Measurements from ENCODE around the gene PLAU.

Gene PLAU

GRCh38 chr10:73910764-73911552, at the start of gene PLAU:
Gene PLAU (plus strand): TSS chr10:73911132. CDS start chr10:73911556, 424 bp downstream.
- peak; percentile 43 for DNase-seq

- no peak for DNase-seq
These were observed 48.9 kb upstream of the PLAU start for GRCh38 chr10:73862011-73862410.

DNA sequence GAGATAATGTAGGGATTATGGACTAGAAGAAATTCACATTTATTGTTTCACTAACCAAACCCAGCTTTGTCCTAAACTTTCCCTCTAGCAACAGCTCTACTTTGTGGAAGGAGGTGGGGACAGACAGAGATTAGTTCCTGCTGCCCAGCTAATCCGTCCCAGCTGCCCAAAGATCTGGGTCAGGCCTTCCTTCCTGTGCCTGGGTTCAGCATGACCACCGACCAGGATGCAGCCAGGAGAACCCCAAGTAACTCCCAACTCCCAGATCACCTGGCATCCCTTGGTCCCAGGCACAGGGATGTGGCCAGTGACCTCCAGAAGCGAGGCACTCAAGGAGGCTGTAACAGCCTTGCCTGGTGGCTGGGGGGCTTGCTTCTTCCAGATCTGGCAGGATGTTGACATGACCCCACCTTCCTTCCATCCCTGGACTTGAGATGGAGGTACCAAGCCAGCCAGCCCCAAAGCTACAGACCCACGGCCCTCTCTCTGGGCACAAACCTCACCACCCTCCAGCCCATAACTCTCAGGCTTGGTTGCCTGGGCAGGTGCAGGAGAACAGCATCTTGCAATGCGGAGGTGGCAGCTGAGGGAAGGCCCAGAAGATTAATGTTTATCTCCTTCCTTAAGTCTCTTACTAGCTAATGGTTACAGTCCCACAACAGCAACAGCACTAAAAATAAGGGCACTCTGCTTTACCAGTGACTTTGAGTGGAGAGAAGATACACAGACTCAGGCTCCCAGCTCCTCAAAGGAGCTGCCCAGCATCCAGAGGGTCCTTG, 47.7 kb upstream of the PLAU start:
- no peak for DNase-seq

GRCh38 chr10:73864229-73864628, 46.7 kb upstream of the PLAU start:
- DNase-seq = no peak

- DNase-seq = no peak
These were observed 45.8 kb upstream of the PLAU start for GRCh38 chr10:73865107-73865458.

DNA sequence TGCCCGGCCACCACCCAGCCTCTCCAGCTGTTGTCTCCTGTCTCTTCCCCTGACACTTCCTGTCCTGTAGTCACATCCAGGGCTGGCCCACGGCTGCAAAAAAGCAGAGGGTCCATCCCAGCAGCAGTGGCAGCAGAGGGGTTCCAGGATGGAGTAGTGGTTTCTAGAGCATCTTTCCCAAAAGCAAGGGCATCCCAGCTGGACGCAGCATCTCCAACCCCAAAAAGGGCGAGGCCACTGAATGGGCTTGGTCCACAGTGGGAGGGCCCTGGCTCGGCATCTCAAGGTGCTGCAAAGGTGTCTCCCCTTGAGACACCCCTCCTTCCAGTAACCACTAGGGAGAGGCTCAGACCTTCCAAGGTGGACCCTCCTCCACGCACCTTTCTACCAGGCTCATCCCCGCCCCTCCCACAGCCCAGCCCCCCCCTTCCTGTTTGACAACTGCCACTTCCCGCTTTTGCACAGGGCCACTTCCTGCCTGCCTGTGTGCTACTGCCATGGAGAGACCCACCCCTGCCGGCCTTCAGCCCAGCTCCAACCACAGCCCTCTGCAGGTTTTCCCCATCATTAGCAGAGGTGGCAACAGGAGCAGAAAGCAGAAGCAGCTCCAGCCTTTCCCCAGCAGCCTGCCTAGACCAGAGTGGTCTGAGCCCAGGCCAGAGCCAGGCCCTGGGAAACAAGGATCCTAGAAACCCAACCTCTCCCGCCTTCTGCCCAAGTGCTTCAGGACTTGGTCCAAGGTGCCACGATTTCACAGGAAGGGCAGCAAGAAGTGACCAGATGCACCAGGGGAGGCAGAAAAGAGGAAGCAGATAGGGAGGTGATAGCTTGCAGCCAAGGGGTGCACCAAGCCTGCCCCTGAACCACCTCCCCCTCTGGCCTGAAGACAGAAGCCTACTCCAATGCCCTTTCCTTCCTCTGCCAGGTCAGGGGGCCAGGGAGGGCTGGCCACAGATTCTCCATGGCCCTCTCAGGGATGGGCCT, 45.2 kb upstream of the PLAU start:
- DNase-seq = no peak

DNA sequence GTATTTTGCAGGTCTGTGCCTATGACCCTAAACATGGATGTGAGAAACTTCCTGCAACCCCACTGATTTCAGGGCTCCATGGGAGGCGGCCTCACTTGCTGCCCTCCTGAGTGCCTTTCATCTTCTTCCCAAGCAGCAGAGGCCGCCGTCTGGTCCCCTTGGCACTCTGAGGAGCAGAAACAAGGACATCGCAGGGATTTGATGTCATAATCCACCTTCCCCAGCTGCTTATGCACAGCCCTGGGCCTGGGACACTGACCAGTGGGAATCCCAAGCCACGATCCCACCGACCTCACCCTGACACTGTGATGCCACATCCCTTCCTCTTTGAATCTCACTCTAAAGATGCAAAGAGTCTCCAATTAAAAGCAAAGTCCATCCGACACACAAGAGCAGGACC, 44.3 kb upstream of the PLAU start:
- no peak for DNase-seq

GRCh38 chr10:73867126-73867807, 43.7 kb upstream of the PLAU start:
- no peak for DNase-seq

- no peak for DNase-seq
These were observed 42.9 kb upstream of the PLAU start for GRCh38 chr10:73867871-73868631.

- no peak for DNase-seq
These were observed 42.2 kb upstream of the PLAU start for GRCh38 chr10:73868655-73869195.

GRCh38 chr10:73871295-73872189, 39.4 kb upstream of the PLAU start:
- DNase-seq = no peak

DNA sequence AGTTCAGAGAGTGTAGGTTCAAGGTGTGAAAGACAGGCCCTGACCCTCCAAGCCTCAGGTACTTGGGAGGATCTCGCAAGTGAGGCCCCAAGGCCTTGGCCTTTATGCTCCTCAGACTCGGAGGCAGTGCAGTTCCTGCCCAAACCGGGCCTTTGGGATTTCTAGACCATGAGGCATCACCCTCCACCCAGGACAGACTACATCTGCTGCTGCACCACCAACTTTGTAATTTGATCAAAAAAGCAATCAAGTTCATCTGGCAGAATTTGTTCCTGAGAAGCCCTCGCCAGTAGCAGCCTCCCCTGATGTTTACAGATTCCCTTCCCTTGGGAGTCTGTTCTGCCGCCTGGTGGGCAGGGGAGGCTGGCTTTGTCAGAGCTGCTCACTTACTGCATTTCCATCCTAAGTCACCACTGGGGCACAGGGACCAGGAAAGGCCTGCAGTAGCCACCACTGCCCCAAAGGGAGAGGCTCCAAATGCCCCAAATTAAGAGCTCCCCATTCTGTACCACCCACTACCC, 38.7 kb upstream of the PLAU start:
- peak; percentile 43 for DNase-seq

- no peak for DNase-seq
These were observed 37.6 kb upstream of the PLAU start for GRCh38 chr10:73873142-73873837.

- no peak for DNase-seq
These were observed 37.1 kb upstream of the PLAU start for GRCh38 chr10:73873838-73874215.

- peak; percentile 90 for DNase-seq
These were observed 36.4 kb upstream of the PLAU start, which contains the start of gene CAMK2G for GRCh38 chr10:73874267-73875138. Gene CAMK2G (minus strand): TSS chr10:73874555. CDS start chr10:73874461, 94 bp downstream.

DNA sequence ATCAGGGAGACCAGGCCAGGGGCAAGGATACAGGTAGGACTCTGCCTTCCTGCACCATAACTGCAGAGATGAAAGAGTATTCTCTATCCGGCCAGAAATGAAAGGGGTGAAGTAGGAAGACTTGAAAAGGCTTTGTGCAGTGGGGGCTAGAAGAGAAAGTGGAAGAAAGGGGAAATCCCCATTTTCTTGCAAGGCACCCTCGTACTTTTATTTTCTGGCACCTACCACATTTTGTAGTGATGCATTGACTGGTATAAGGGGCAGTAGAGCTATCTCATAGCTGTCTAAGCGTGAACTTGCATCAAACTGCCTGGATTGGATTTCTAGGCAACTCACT, 35.8 kb upstream of the PLAU start:
- no peak for DNase-seq

GRCh38 chr10:73876157-73876556, 34.8 kb upstream of the PLAU start:
- DNase-seq = no peak

GRCh38 chr10:73876566-73876965, 34.4 kb upstream of the PLAU start:
- no peak for DNase-seq
